Neural cell (in vitro differentiated cells): Measurements from ENCODE around the gene SLC16A9. TPM values are rescaled to one million over a fixed set of nuclear protein-coding genes. Genes with fewer than 3 reads are reported as not detected.

Source experiments
- H2AFZ ChIP-seq: fragments of 200-600, 300-800 bp; sonication (generic), shearing (Covaris generic); 2 replicates; pipeline ENCODE4 v1.6.0; 2014; ENCODE audit warnings: low read depth, mild to moderate bottlenecking, antibody characterized with exemption, low read length, moderate library complexity
- H3F3A ChIP-seq: fragments of 200-600 bp; shearing (Covaris generic); 2 replicates; pipeline ENCODE4 v1.6.1; 2016; ENCODE audit warnings: mild to moderate bottlenecking, moderate library complexity, mixed read lengths, antibody characterized with exemption, low read length; ENCODE audit not compliant: insufficient read depth, poor library complexity, severe bottlenecking
- H3K27ac ChIP-seq: fragments of 200-600, 300-800 bp; sonication (generic), shearing (Covaris generic); 2 replicates; pipeline ENCODE4 v1.5.1; 2014; ENCODE audit warnings: mild to moderate bottlenecking, low read length, moderate library complexity
- H3K27me3 ChIP-seq: fragments of 300-800, 200-600 bp; sonication (generic), shearing (Covaris generic); 2 replicates; pipeline ENCODE4 v1.6.0; 2014; ENCODE audit warnings: mild to moderate bottlenecking, low read depth, low read length, moderate library complexity; ENCODE audit not compliant: insufficient read depth
- H3K36me3 ChIP-seq: fragments of 300-800, 200-600 bp; sonication (generic), shearing (Covaris generic); 2 replicates; pipeline ENCODE4 v1.5.1; 2014; ENCODE audit warnings: mild to moderate bottlenecking, antibody characterized with exemption, low read length, moderate library complexity; ENCODE audit not compliant: insufficient read depth
- H3K4me2 ChIP-seq: fragments of 300-800, 200-600 bp; sonication (generic), shearing (Covaris generic); 2 replicates; pipeline ENCODE4 v1.6.0; 2014; ENCODE audit warnings: mild to moderate bottlenecking, low read length
- H3K4me3 ChIP-seq: fragments of 300-800, 200-600 bp; sonication (generic), shearing (Covaris generic); 2 replicates; pipeline ENCODE4 v1.5.1; 2014; ENCODE audit warnings: mild to moderate bottlenecking, low read length, moderate library complexity
- H3K79me2 ChIP-seq: fragments of 200-600 bp; shearing (Covaris generic); replicated peaks from 2 replicates; pipeline ENCODE4 v1.6.0; 2014; ENCODE audit warnings: mild to moderate bottlenecking, low read length, moderate library complexity; ENCODE audit not compliant: insufficient read depth
- H3K9ac ChIP-seq: fragments of 300-800, 200-600 bp; sonication (generic), shearing (Covaris generic); 2 replicates; pipeline ENCODE4 v1.6.1; 2016; ENCODE audit warnings: mild to moderate bottlenecking, low read length, mixed read lengths
- H3K9me2 ChIP-seq: fragments of 200-600 bp; shearing (Covaris generic); 2 replicates; pipeline ENCODE4 v1.6.1; 2016; ENCODE audit warnings: mild to moderate bottlenecking, low read length, mixed read lengths; ENCODE audit not compliant: insufficient read depth
- H3K9me3 ChIP-seq: fragments of 200-600, 300-800 bp; sonication (generic), shearing (Covaris generic); 2 replicates; pipeline ENCODE4 v1.6.1; 2016; ENCODE audit warnings: mild to moderate bottlenecking, mixed run types, low read length, moderate library complexity, mixed read lengths
- H4K20me1 ChIP-seq: fragments of 200-600 bp; shearing (Covaris generic); 2 replicates; pipeline ENCODE4 v1.6.1; 2016; ENCODE audit warnings: mild to moderate bottlenecking, mixed run types; ENCODE audit not compliant: insufficient read depth
- CTCF ChIP-seq: fragments of 450-650 bp; IDR thresholded peaks from 2 replicates; pipeline ENCODE4 v1.5.1; 2014; ENCODE audit warnings: antibody characterized with exemption, mild to moderate bottlenecking, moderate library complexity; ENCODE audit not compliant: poor library complexity, severe bottlenecking
- EP300 ChIP-seq: fragments of 450-650 bp; conservative IDR thresholded peaks from 2 replicates; pipeline ENCODE4 v1.6.1; 2014; ENCODE audit warnings: antibody characterized with exemption, mild to moderate bottlenecking, moderate library complexity; ENCODE audit not compliant: poor library complexity, severe bottlenecking
- EZH2 ChIP-seq: fragments of 200-600, 300-800 bp; shearing (Covaris generic), sonication (generic); IDR thresholded peaks from 2 replicates; pipeline ENCODE4 v1.6.1; 2014; ENCODE audit warnings: antibody characterized with exemption, low read length, borderline replicate concordance, mild to moderate bottlenecking; ENCODE audit not compliant: insufficient read depth, poor library complexity, severe bottlenecking
- MXI1 ChIP-seq: fragments of 450-650 bp; conservative IDR thresholded peaks from 2 replicates; pipeline ENCODE4 v1.6.1; 2014; ENCODE audit warnings: antibody characterized with exemption, mild to moderate bottlenecking; ENCODE audit not compliant: poor library complexity, severe bottlenecking
- POLR2AphosphoS5 ChIP-seq: IDR thresholded peaks from 2 replicates; pipeline ENCODE4 v1.6.1; 2012
- RAD21 ChIP-seq: fragments of 450-650 bp; conservative IDR thresholded peaks from 2 replicates; pipeline ENCODE4 v1.6.1; 2014; ENCODE audit warnings: antibody characterized with exemption, mild to moderate bottlenecking, moderate library complexity
- SMC3 ChIP-seq: fragments of 450-650 bp; conservative IDR thresholded peaks from 2 replicates; pipeline ENCODE4 v1.6.1; 2014; ENCODE audit warnings: antibody characterized with exemption, mild to moderate bottlenecking, moderate library complexity; ENCODE audit not compliant: poor library complexity
- TAF1 ChIP-seq: IDR thresholded peaks from 2 replicates; pipeline ENCODE4 v1.6.1; 2012; ENCODE audit warnings: low read depth
- polyA plus RNA-seq: library from polyadenylated mRNA; depleted of rRNA; stranded (reverse); fragments of >200 nt; gene quantifications from 2 replicates; pipeline ENCODE4 v1.2.3, GENCODE V29; 2014
- TF ChIP-seq, protein P1 (sequence below): IDR thresholded peaks from 2 replicates; pipeline ENCODE4 v1.6.1; 2012; ENCODE audit warnings: borderline replicate concordance

The SLC16A9 gene
- polyA plus RNA-seq, 1 donor from 2014 or later: 208 TPM

DNA sequence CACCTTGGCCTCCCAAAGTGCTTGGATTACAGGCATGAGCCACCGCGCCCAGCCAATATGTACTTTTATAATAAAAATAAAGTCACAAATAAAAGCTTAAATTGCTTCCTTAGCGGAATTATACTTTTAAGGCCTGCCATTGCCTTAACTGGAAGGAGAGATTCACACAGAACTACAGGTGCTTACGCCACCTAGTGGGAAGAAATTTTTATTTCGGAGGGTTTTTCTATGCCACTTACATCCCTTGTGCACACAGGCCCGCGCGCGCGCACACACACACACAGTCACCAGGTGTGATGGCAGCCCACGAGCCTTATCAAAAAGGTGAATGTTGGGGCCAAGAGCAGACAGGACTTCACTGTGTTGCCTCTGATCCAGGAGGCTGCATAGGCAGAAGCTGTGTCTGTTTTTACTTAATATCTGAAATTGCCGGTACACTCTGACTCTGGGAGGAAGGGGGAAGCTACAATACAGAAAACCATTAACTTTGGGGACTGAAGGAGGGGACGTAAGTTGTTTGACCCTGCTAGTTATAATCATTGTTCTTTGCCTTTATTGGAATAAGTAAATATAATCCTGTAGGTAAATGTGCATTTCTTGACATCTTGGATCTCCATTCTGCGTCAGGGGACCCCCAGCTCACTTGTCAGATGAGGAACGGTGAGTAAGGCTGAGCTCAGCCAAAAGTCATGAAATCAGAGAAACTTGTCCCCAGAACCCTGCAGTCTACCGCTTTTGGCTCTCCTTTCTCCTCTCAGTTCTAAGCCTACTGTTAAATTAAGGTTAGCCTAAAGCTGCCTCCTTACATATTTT is 87.1 kb downstream of the SLC16A9 start:
- Histone ChIP-seq H3F3A (peaks cover 6% of the 10 kb centered on the region), H3K4me2 (no peak overlapping the region), H2AFZ (no peak overlapping the region), H4K20me1 (no peaks in the 10 kb centered on the region), H3K9me2 (no peaks in the 10 kb centered on the region), H3K36me3 (no peaks in the 10 kb centered on the region), H3K4me3 (no peak overlapping the region), H3K9me3 (no peaks in the 10 kb centered on the region), H3K79me2 (no peaks in the 10 kb centered on the region), H3K9ac (no peak overlapping the region), H3K27ac (no peak overlapping the region), H3K27me3 (no peaks in the 10 kb centered on the region)
- peak; percentile 71 for TF ChIP-seq SMC3
- TF ChIP-seq POLR2AphosphoS5: no peak
- TF ChIP-seq, protein P1, sequence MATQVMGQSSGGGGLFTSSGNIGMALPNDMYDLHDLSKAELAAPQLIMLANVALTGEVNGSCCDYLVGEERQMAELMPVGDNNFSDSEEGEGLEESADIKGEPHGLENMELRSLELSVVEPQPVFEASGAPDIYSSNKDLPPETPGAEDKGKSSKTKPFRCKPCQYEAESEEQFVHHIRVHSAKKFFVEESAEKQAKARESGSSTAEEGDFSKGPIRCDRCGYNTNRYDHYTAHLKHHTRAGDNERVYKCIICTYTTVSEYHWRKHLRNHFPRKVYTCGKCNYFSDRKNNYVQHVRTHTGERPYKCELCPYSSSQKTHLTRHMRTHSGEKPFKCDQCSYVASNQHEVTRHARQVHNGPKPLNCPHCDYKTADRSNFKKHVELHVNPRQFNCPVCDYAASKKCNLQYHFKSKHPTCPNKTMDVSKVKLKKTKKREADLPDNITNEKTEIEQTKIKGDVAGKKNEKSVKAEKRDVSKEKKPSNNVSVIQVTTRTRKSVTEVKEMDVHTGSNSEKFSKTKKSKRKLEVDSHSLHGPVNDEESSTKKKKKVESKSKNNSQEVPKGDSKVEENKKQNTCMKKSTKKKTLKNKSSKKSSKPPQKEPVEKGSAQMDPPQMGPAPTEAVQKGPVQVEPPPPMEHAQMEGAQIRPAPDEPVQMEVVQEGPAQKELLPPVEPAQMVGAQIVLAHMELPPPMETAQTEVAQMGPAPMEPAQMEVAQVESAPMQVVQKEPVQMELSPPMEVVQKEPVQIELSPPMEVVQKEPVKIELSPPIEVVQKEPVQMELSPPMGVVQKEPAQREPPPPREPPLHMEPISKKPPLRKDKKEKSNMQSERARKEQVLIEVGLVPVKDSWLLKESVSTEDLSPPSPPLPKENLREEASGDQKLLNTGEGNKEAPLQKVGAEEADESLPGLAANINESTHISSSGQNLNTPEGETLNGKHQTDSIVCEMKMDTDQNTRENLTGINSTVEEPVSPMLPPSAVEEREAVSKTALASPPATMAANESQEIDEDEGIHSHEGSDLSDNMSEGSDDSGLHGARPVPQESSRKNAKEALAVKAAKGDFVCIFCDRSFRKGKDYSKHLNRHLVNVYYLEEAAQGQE: no peak
- TF ChIP-seq RAD21: peak; percentile 68
- no peak for TF ChIP-seq EZH2
- TF ChIP-seq CTCF: peak; percentile 62
- TF ChIP-seq EP300: no peak

GRCh38 chr10:59621771-59622170 is 87.9 kb downstream of the SLC16A9 start:
- no peaks in the 10 kb centered on the region for H3K9me3 ChIP-seq

More at GRCh38 chr10:59621771-59622170, 87.9 kb downstream of the SLC16A9 start:
- H3K4me2 ChIP-seq: no peak overlapping the region
- H3F3A ChIP-seq: peaks cover 6% of the 10 kb centered on the region
- no peaks in the 10 kb centered on the region for H3K9me2 ChIP-seq
- H3K27me3 ChIP-seq: no peaks in the 10 kb centered on the region
- no peak for TF ChIP-seq EP300
- no peak for TF ChIP-seq TAF1
- no peak for TF ChIP-seq EZH2
- TF ChIP-seq CTCF: no peak
- no peak for TF ChIP-seq POLR2AphosphoS5
- no peak for TF ChIP-seq SMC3
- TF ChIP-seq MXI1: no peak
- no peak for TF ChIP-seq RAD21
- TF ChIP-seq, protein P1: no peak
- no peaks in the 10 kb centered on the region for H3K36me3 ChIP-seq
- no peak overlapping the region for H2AFZ ChIP-seq
- H3K4me3 ChIP-seq: no peak overlapping the region
- H3K9ac ChIP-seq: no peak overlapping the region
- H3K27ac ChIP-seq: no peak overlapping the region
- no peaks in the 10 kb centered on the region for H3K79me2 ChIP-seq
- H4K20me1 ChIP-seq: no peaks in the 10 kb centered on the region
